Large intestine (tissue), 1 donor: Measurements from ENCODE around the gene SUPT20H. TPM values are rescaled to one million over a fixed set of nuclear protein-coding genes. Genes with fewer than 3 reads are reported as not detected.

Experiments
- polyA plus RNA-seq: library from polyadenylated mRNA; unstranded; fragments of 120-200 nt; gene quantifications from one replicate; pipeline ENCODE4 v1.2.1, GENCODE V29; 2013

Gene SUPT20H
- polyA plus RNA-seq, 1 donor = 63.9 TPM

Other genes with a start within 250 kb of the SUPT20H start
- 6.9 TPM for gene RFXAP, start 240.5 kb downstream of the SUPT20H start, polyA plus RNA-seq
- 13.9 TPM for gene SMAD9, start 139.4 kb downstream of the SUPT20H start, polyA plus RNA-seq
- 44.2 TPM for gene ALG5, start 60.3 kb downstream of the SUPT20H start, polyA plus RNA-seq
- gene EXOSC8, start 58.9 kb downstream of the SUPT20H start, polyA plus RNA-seq = 51.7 TPM
- gene CSNK1A1L, start 46.0 kb upstream of the SUPT20H start, polyA plus RNA-seq = not detected